Rectal smooth muscle tissue (tissue), 1 donor: Measurements from ENCODE around the gene GBP4.
"Not testable (repeated sequence)": the region's sequence is repeated elsewhere in the genome, so short reads cannot be mapped to it uniquely, and the experiment has no call there.

Experiments
- H3K27ac ChIP-seq: one replicate; pipeline ENCODE4 v1.7.0; 2013; ENCODE audit warnings: low read depth, low read length, inconsistent platforms
- H3K27me3 ChIP-seq: one replicate; pipeline ENCODE4 v1.7.0; 2013; ENCODE audit warnings: low read length; ENCODE audit not compliant: control insufficient read depth, insufficient read depth
- H3K36me3 ChIP-seq: one replicate; pipeline ENCODE4 v1.7.0; 2013; ENCODE audit warnings: low read length; ENCODE audit not compliant: control insufficient read depth, insufficient read depth
- H3K4me1 ChIP-seq: one replicate; pipeline ENCODE4 v1.7.0; 2013; ENCODE audit warnings: low read length; ENCODE audit not compliant: control insufficient read depth, insufficient read depth
- H3K4me3 ChIP-seq: one replicate; pipeline ENCODE4 v1.7.0; 2013; ENCODE audit warnings: low read length
- H3K9ac ChIP-seq: one replicate; pipeline ENCODE4 v1.7.0; 2013; ENCODE audit warnings: low read length

Gene GBP4, protein sequence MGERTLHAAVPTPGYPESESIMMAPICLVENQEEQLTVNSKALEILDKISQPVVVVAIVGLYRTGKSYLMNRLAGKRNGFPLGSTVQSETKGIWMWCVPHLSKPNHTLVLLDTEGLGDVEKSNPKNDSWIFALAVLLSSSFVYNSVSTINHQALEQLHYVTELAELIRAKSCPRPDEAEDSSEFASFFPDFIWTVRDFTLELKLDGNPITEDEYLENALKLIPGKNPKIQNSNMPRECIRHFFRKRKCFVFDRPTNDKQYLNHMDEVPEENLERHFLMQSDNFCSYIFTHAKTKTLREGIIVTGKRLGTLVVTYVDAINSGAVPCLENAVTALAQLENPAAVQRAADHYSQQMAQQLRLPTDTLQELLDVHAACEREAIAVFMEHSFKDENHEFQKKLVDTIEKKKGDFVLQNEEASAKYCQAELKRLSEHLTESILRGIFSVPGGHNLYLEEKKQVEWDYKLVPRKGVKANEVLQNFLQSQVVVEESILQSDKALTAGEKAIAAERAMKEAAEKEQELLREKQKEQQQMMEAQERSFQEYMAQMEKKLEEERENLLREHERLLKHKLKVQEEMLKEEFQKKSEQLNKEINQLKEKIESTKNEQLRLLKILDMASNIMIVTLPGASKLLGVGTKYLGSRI

GRCh38 chr1:89198491-89199072 is at the start of gene GBP4:
TSS of gene GBP4 (minus strand) at chr1:89198942. CDS start at chr1:89198834, 108 bp downstream.
- no peaks in the 10 kb centered on the region for H3K27me3 ChIP-seq
- peak within 1 kb of the TSS; percentile 44 for H3K9ac ChIP-seq
- no peaks in the 10 kb centered on the region for H3K36me3 ChIP-seq
- peak within 1 kb of the TSS; percentile 51 for H3K27ac ChIP-seq
- H3K4me3 ChIP-seq: peak within 1 kb of the TSS; percentile 82
- no peaks in the 10 kb centered on the region for H3K4me1 ChIP-seq

- H3K4me3 ChIP-seq: no peak overlapping the region
- H3K27ac ChIP-seq: no peak overlapping the region
- no peak overlapping the region for H3K9ac ChIP-seq
- H3K4me1 ChIP-seq: no peaks in the 10 kb centered on the region
- no peaks in the 10 kb centered on the region for H3K36me3 ChIP-seq
- no peaks in the 10 kb centered on the region for H3K27me3 ChIP-seq
Measured at GRCh38 chr1:89243046-89243445, 44.3 kb upstream of the GBP4 start.

GRCh38 chr1:89221341-89221740 is 22.6 kb upstream of the GBP4 start:
- Histone ChIP-seq H3K4me1 (no peaks in the 10 kb centered on the region), H3K27ac (no peak overlapping the region), H3K36me3 (no peaks in the 10 kb centered on the region), H3K9ac (no peak overlapping the region), H3K4me3 (no peak overlapping the region), H3K27me3 (no peaks in the 10 kb centered on the region)

- not testable (repeated sequence) for H3K4me1 ChIP-seq, H3K36me3 ChIP-seq, H3K4me3 ChIP-seq, H3K9ac ChIP-seq, H3K27ac ChIP-seq, H3K27me3 ChIP-seq
Measured at GRCh38 chr1:89219851-89220250, 21.1 kb upstream of the GBP4 start.

- not testable (repeated sequence) for H3K4me1 ChIP-seq, H3K27ac ChIP-seq, H3K4me3 ChIP-seq, H3K27me3 ChIP-seq, H3K9ac ChIP-seq, H3K36me3 ChIP-seq
Measured at GRCh38 chr1:89218941-89219340, 20.2 kb upstream of the GBP4 start.

GRCh38 chr1:89213347-89213746 is 14.6 kb upstream of the GBP4 start:
- no peaks in the 10 kb centered on the region for H3K4me1 ChIP-seq
- H3K36me3 ChIP-seq: no peaks in the 10 kb centered on the region
- no peak overlapping the region for H3K4me3 ChIP-seq
- no peak overlapping the region for H3K9ac ChIP-seq
- H3K27me3 ChIP-seq: no peaks in the 10 kb centered on the region
- no peak overlapping the region for H3K27ac ChIP-seq

GRCh38 chr1:89211035-89211634 is 12.4 kb upstream of the GBP4 start:
- Histone ChIP-seq H3K27ac (no peak overlapping the region), H3K4me3 (no peak overlapping the region), H3K4me1 (no peaks in the 10 kb centered on the region), H3K27me3 (no peaks in the 10 kb centered on the region), H3K9ac (no peak overlapping the region), H3K36me3 (no peaks in the 10 kb centered on the region)

- no peak overlapping the region for H3K27ac ChIP-seq
- no peaks in the 10 kb centered on the region for H3K36me3 ChIP-seq
- no peak overlapping the region for H3K9ac ChIP-seq
- H3K27me3 ChIP-seq: no peaks in the 10 kb centered on the region
- H3K4me3 ChIP-seq: no peak overlapping the region
- H3K4me1 ChIP-seq: no peaks in the 10 kb centered on the region
Measured at GRCh38 chr1:89206373-89206772, 7.6 kb upstream of the GBP4 start.

GRCh38 chr1:89203166-89203565 is 4.4 kb upstream of the GBP4 start:
- Histone ChIP-seq H3K27ac (no peak overlapping the region), H3K36me3 (no peaks in the 10 kb centered on the region), H3K27me3 (no peaks in the 10 kb centered on the region), H3K4me1 (no peaks in the 10 kb centered on the region), H3K9ac (no peak overlapping the region), H3K4me3 (no peak overlapping the region)

- Histone ChIP-seq H3K36me3 (no peaks in the 10 kb centered on the region), H3K4me1 (no peaks in the 10 kb centered on the region), H3K9ac (no peak overlapping the region), H3K27me3 (no peaks in the 10 kb centered on the region), H3K4me3 (no peak overlapping the region), H3K27ac (no peak overlapping the region)
Measured at GRCh38 chr1:89201106-89201794, 2.5 kb upstream of the GBP4 start.

DNA sequence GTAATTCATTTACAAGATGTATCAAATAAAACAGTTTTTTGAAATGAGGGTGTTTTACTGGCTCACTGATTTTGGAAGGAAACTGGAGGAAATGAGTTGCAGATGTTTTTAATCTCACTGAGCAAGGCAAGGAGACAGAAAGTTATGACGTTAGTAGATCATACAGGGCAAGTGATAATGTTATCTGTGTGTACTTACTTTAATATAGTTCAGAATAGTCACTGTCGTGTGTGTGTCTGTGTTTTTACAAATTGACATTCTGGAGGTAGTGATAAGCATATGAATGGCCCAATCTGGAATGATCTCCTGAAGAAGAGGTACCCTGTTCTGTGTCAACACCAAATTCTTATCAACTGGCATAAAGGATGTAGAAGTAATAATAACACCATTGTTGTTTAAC is 1.9 kb upstream of the GBP4 start:
- Histone ChIP-seq H3K4me1 (no peaks in the 10 kb centered on the region), H3K36me3 (no peaks in the 10 kb centered on the region), H3K27ac (no peak overlapping the region), H3K27me3 (no peaks in the 10 kb centered on the region), H3K4me3 (no peak overlapping the region), H3K9ac (no peak overlapping the region)

GRCh38 chr1:89199525-89200031 is 836 bp upstream of the GBP4 start:
- Histone ChIP-seq H3K9ac (no peak overlapping the region), H3K36me3 (no peaks in the 10 kb centered on the region), H3K4me1 (no peaks in the 10 kb centered on the region), H3K4me3 (peak overlapping the region; percentile 82), H3K27ac (no peak overlapping the region), H3K27me3 (no peaks in the 10 kb centered on the region)
